ENCODE measurements around the gene ESPNL. TPM values are rescaled to one million over a fixed set of nuclear protein-coding genes. Genes with fewer than 3 reads are reported as not detected.

Gene ESPNL
- total RNA-seq, 4 donors from 2014 or later = 0.27 to 2.5 TPM; not detected in 2

GRCh38 chr2:238094438-238095022 lies 5.6 kb upstream of the ESPNL start:
- peak in 2 of 3 donors; percentile 13 to 44 for DNase-seq
- TF ChIP-seq CTCF (IDR thresholded peaks at IDR 0.05) (no peak), POLR2A (IDR thresholded peaks at IDR 0.05) (no peak)

DNA sequence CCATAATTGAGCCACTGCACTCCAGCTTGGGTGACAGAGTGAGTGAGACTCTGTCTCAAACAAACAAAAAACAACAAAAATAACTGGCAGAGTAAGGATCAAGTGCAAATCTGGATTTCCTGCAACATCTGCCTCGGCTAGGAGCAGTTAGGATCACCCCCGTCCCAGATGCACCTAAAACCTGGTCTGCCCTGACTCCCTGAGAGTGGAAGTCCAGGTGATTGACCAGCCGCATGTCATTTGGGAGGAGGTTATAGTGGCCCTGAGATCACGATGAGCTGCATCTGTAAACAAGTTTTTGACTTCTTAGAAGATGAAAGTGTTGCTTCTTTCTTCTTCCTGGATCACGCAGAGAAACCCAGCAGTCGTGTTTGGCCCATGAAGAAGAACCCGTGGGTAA lies 5.0 kb upstream of the ESPNL start:
- H3K27me3 ChIP-seq = no peaks in the 10 kb centered on the region
- peak in 1 of 3 donors; percentile 33 for DNase-seq
- TF ChIP-seq POLR2A (IDR thresholded peaks at IDR 0.05) (no peak), CTCF (IDR thresholded peaks at IDR 0.05) (no peak)
- H3K36me3 ChIP-seq = peaks cover 0 to 4% (median 0%) of the 10 kb centered on the region in 3 donors
- H3K4me3 ChIP-seq = no peak overlapping the region
- H3K9me3 ChIP-seq = no peaks in the 10 kb centered on the region
- peaks cover 0 to 12% (median 7%) of the 10 kb centered on the region in 4 donors for H3K4me1 ChIP-seq
- no peak overlapping the region for H3K27ac ChIP-seq

More at GRCh38 chr2:238094438-238095022, 5.6 kb upstream of the ESPNL start:
- peaks cover 0 to 9% (median 7%) of the 10 kb centered on the region in 4 donors for H3K4me1 ChIP-seq
- peaks cover 0 to 4% (median 0%) of the 10 kb centered on the region in 3 donors for H3K36me3 ChIP-seq
- H3K27ac ChIP-seq = no peak overlapping the region
- H3K27me3 ChIP-seq = no peaks in the 10 kb centered on the region
- no peaks in the 10 kb centered on the region for H3K9me3 ChIP-seq
- H3K4me3 ChIP-seq = no peak overlapping the region

DNA sequence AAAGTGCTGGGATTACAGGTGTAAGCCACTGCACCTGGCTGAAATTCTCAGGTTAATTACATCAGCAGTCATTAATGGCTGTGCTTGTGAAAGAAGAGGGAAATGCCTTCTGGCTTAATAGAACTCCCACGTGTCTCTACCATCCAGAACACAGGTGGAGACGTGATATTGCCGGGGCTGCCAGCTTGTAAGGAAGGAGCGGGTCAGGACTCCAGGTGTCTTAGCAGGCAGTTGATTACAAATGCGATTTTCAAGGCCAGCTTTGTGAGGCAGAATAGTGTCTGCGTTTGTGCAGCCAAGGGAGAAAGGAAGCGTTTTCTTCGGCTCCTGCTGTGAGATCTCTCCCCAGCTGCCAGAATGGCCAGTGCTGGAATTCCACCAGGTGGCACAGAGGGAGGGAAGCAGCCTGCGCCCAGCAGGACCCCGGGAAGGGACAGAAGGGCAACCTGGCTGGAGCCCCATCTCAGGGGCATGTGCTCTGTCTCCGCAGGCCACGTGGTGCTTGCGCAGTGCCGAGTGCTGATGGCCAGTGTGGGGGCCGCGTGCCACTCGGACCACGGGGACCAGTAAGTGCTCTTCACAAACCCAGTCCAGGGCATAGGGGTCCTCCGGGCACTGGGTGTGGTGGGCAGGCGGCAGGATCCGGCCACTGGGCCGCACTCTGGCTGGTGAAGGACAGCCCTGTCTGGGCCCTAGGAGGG lies 3.7 kb upstream of the ESPNL start:
- peaks cover 0 to 12% (median 7%) of the 10 kb centered on the region in 4 donors for H3K4me1 ChIP-seq
- no peaks in the 10 kb centered on the region for H3K9me3 ChIP-seq
- TF ChIP-seq POLR2A (IDR thresholded peaks at IDR 0.05) = no peak
- TF ChIP-seq CTCF (IDR thresholded peaks at IDR 0.05) = no peak
- H3K36me3 ChIP-seq = no peaks in the 10 kb centered on the region
- no peaks in the 10 kb centered on the region for H3K27me3 ChIP-seq
- DNase-seq = peak in 1 of 3 donors; percentile 40
- H3K4me3 ChIP-seq = no peak overlapping the region
- no peak overlapping the region for H3K27ac ChIP-seq

- Histone ChIP-seq H3K4me1 (peaks cover 0 to 12% (median 7%) of the 10 kb centered on the region in 4 donors), H3K27me3 (no peaks in the 10 kb centered on the region), H3K27ac (no peak overlapping the region), H3K4me3 (no peak overlapping the region), H3K36me3 (no peaks in the 10 kb centered on the region), H3K9me3 (no peaks in the 10 kb centered on the region)
- no peak for TF ChIP-seq POLR2A (IDR thresholded peaks at IDR 0.05)
- no peak for TF ChIP-seq CTCF (IDR thresholded peaks at IDR 0.05)
- peak in 2 of 3 donors; percentile 11 to 45 for DNase-seq
Observed at GRCh38 chr2:238097201-238097987, 2.7 kb upstream of the ESPNL start.

DNA sequence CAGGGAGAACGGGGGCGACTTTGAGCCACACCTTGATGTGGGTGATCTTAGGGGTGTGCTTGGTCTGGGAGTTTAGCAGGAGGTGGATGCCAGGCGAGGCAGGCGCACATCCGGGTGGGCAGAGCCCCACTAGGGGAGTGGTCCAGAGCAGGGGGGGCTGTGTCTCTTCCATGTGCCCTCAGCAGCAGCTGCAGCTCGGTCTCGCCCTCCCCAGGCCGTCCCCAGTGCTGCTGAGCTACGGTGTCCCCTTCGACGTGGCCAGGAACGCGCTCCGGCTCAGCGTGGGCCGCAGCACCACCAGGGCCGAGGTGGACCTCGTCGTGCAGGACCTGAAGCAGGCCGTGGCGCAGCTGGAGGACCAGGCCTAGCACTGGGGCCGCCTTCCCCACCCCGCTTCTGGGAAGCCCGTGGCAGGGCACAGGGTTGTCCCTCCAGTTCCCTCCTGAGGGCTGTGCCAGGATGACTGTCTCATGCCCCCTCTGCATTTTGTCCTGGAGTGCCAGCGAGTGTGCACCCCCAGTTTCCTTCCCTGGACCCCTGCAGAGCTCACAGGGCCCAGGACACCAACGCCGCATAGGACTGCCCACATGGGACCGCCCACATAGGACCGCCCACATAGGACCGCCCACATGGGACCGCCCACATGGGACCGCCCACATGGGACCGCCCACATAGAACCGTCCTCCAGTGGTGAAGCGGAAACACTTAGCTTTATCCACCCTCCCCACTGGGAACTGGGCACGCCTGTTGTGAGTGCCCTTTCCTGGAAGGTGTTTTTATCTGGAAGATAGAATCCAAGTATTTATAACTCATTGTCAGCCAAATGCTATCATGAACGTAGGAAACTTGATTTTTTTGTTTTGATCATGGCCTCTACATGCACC lies 1.9 kb upstream of the ESPNL start:
- Histone ChIP-seq H3K4me3 (peak overlapping the region in 1 of 4 donors; percentile 3), H3K36me3 (no peaks in the 10 kb centered on the region)

More for the DNA sequence above, 1.9 kb upstream of the ESPNL start:
- Histone ChIP-seq H3K27ac (peak overlapping the region; percentile 55 to 80 (median 76)), H3K9me3 (no peaks in the 10 kb centered on the region), H3K4me1 (peaks cover 0 to 12% (median 7%) of the 10 kb centered on the region in 4 donors), H3K27me3 (no peaks in the 10 kb centered on the region)
- peak; percentile 69 to 93 (median 90) for DNase-seq
- TF ChIP-seq CTCF (IDR thresholded peaks at IDR 0.05) (no peak), POLR2A (IDR thresholded peaks at IDR 0.05) (peak; percentile 28 to 41)
